ENCODE results near the gene PCDH11Y. TPM values are rescaled to one million over a fixed set of nuclear protein-coding genes. Genes with fewer than 3 reads are reported as not detected.
"Not testable (repeated sequence)": the region's sequence is repeated elsewhere in the genome, so short reads cannot be mapped to it uniquely, and the experiment has no call there.

The PCDH11Y gene
- total RNA-seq, 3 donors from 2014 or later = 0.15 to 0.32 TPM; not detected in 1

- intact Hi-C loops (cut with DNase I; ENCODE audit: low total_unique reads); H3K27me3 ChIP-seq: not testable (repeated sequence)
Measured at GRCh38 chrY:5708727-5709126, 708.6 kb downstream of the PCDH11Y start.

GRCh38 chrY:5709788-5710381 lies 709.8 kb downstream of the PCDH11Y start:
- H3K27ac ChIP-seq; H3K4me3 ChIP-seq; H3K27me3 ChIP-seq; intact Hi-C loops (cut with DNase I; ENCODE audit: low total_unique reads); H3K36me3 ChIP-seq; DNase-seq (ENCODE audit: low spot score in 2 of 2); H3K4me1 ChIP-seq; H3K9me3 ChIP-seq: not testable (repeated sequence)

More at GRCh38 chrY:5708727-5709126, 708.6 kb downstream of the PCDH11Y start:
- not testable (repeated sequence) for H3K4me1 ChIP-seq; H3K27ac ChIP-seq; DNase-seq (ENCODE audit: low spot score in 2 of 2); H3K4me3 ChIP-seq; H3K9me3 ChIP-seq; H3K36me3 ChIP-seq

DNA sequence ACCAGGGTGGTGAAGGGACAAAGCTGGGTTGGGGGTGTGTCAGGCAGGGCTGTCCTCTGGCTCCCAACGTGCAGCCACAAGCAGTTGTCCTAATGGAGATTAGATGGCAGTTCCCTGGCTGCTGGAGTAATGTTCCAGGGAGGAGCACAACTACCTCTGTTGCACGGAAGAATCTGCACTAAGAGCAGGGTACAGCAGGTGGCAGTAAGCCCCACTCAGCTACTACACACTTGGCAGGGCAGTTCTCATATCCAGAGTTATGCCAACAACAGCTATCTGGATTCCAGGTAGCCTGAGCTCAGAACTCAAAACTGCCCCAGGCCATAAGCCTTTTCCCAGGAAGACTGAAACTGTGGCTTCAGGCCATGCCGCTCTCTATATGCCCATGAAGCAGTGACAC lies 761.3 kb downstream of the PCDH11Y start:
- H3K27me3 ChIP-seq; H3K4me1 ChIP-seq; H3K27ac ChIP-seq; H3K36me3 ChIP-seq; H3K4me3 ChIP-seq; DNase-seq (ENCODE audit: low spot score in 2 of 2); H3K9me3 ChIP-seq; intact Hi-C loops (cut with DNase I; ENCODE audit: low total_unique reads): not testable (repeated sequence)

GRCh38 chrY:5776485-5776884 lies 776.4 kb downstream of the PCDH11Y start:
- H3K36me3 ChIP-seq; H3K27me3 ChIP-seq; DNase-seq (ENCODE audit: low spot score in 2 of 2); H3K4me3 ChIP-seq; H3K9me3 ChIP-seq; H3K27ac ChIP-seq; H3K4me1 ChIP-seq; intact Hi-C loops (cut with DNase I; ENCODE audit: low total_unique reads): not testable (repeated sequence)

All from breast epithelium (tissue), 4 donors.